Common myeloid progenitor, CD34-positive (primary cell): ENCODE results near the gene SORBS1.
A peak's percentile ranks its signal among the peaks of the same experiment; 100 is the strongest.
"Not testable (repeated sequence)": the region's sequence is repeated elsewhere in the genome, so short reads cannot be mapped to it uniquely, and the experiment has no call there.

Experiments used
- CTCF ChIA-PET: fragments of 350-600 bp; sonication (Branson Sonifier 250); formaldehyde crosslinking; loops from one replicate; lab custom pipeline; 2021; ENCODE audit warnings: antibody characterized with exemption; lab: Charles Lee
- POLR2A ChIA-PET: fragments of 350-600 bp; sonication (Branson Sonifier 250); formaldehyde crosslinking; loops from one replicate; lab custom pipeline; 2021; ENCODE audit warnings: antibody characterized with exemption; lab: Charles Lee
- DNase-seq, 3 donors: peaks; one replicate each; pipeline versions ENCODE4 v3.0.0 to v3.0.0-alpha.2; 2013
- H3K27ac ChIP-seq, 2 experiments: 1 replicate in 1 of 2; 2 replicates in 1 of 2; pipeline ENCODE4 v1.7.0; 2013; ENCODE audit warnings: inconsistent platforms in 2 of 2, low read length in 2 of 2, mild to moderate bottlenecking in 2 of 2, low read depth in 1 of 2, moderate library complexity in 1 of 2; ENCODE audit not compliant: severe bottlenecking in 2 of 2, insufficient read depth in 1 of 2, poor library complexity in 1 of 2
- H3K27me3 ChIP-seq, 5 experiments: replicated peaks in 2 of 5; 1 replicate in 3 of 5; 2 replicates in 2 of 5; pipeline versions ENCODE4 v1.6.1 to v1.7.0; 2013; ENCODE audit warnings: low read length in 4 of 5, mild to moderate bottlenecking in 2 of 5, moderate library complexity in 2 of 5, inconsistent platforms in 1 of 5; ENCODE audit not compliant: insufficient read depth in 5 of 5, control insufficient read depth in 4 of 5
- H3K36me3 ChIP-seq, 4 experiments: 1 replicate in 2 of 4; 2 replicates in 2 of 4; pipeline versions ENCODE4 v1.6.1 to v1.7.0; 2013; ENCODE audit warnings: low read length in 3 of 4, control low read depth in 1 of 4, mild to moderate bottlenecking in 1 of 4; ENCODE audit not compliant: control insufficient read depth in 4 of 4, insufficient read depth in 4 of 4
- H3K4me1 ChIP-seq, 4 experiments: 1 replicate in 3 of 4; 2 replicates in 1 of 4; pipeline versions ENCODE4 v1.6.1 to v1.7.1; 2013; ENCODE audit warnings: low read length in 3 of 4, mild to moderate bottlenecking in 3 of 4, control low read depth in 1 of 4, inconsistent platforms in 1 of 4, moderate library complexity in 1 of 4; ENCODE audit not compliant: control insufficient read depth in 4 of 4, insufficient read depth in 4 of 4; ENCODE audit errors: control extremely low read depth in 1 of 4
- H3K4me3 ChIP-seq, 7 experiments: 1 replicate in 4 of 7; 2 replicates in 3 of 7; pipeline versions ENCODE4 v1.5.1 to v1.7.0; 2013; ENCODE audit warnings: mild to moderate bottlenecking in 7 of 7, low read length in 6 of 7, moderate library complexity in 6 of 7, inconsistent platforms in 2 of 7, low read depth in 2 of 7, control low read depth in 1 of 7; ENCODE audit not compliant: insufficient read depth in 4 of 7, control insufficient read depth in 1 of 7; ENCODE audit errors: extremely low read depth in 1 of 7
- H3K9me3 ChIP-seq, 5 experiments: 1 replicate in 4 of 5; 2 replicates in 1 of 5; pipeline versions ENCODE4 v1.6.1 to v1.7.1; 2013; ENCODE audit warnings: low read length in 4 of 5, mild to moderate bottlenecking in 2 of 5, inconsistent platforms in 1 of 5, low read depth in 1 of 5, moderate library complexity in 1 of 5; ENCODE audit not compliant: control insufficient read depth in 4 of 5, insufficient read depth in 2 of 5; ENCODE audit errors: control extremely low read depth in 1 of 5
- WGBS: methylation state at CpG from one replicate; pipeline ENCODE4 v1.1.5; 2013; ENCODE audit not compliant: insufficient coverage; 5-methylcytosine and 5-hydroxymethylcytosine counted together

Gene SORBS1

GRCh38 chr10:95469676-95470075 lies 91.5 kb downstream of the SORBS1 start:
- H3K9me3 ChIP-seq: no peaks in the 10 kb centered on the region
- CTCF ChIA-PET: interaction anchor here (0.8 to 1.0 kb wide), 2 partner anchors 40 to 134 kb away, joined by 3 read pairs; no protein-coding TSS in a partner anchor

GRCh38 chr10:95469251-95469650 lies 91.9 kb downstream of the SORBS1 start:
- Histone ChIP-seq H3K36me3 (no peaks in the 10 kb centered on the region), H3K9me3 (no peaks in the 10 kb centered on the region), H3K4me1 (peaks cover 0 to 7% (median 7%) of the 10 kb centered on the region in 4 experiments), H3K27ac (no peak overlapping the region), H3K4me3 (no peak overlapping the region), H3K27me3 (no peaks in the 10 kb centered on the region)
- POLR2A ChIA-PET: no interaction called here
- CTCF ChIA-PET: interaction anchor here (0.7 to 1.1 kb wide), 4 partner anchors 9 to 229 kb away, joined by 3 read pairs; no protein-coding TSS in a partner anchor
- DNase-seq: no peak
- 89% methylated on average over 3 of the region's 3 CpGs for WGBS

More at GRCh38 chr10:95469676-95470075, 91.5 kb downstream of the SORBS1 start:
- H3K27ac ChIP-seq: no peak overlapping the region
- H3K36me3 ChIP-seq: no peaks in the 10 kb centered on the region
- DNase-seq: no peak
- 97% methylated on average over 3 of the region's 5 CpGs for WGBS
- H3K4me3 ChIP-seq: no peak overlapping the region
- no peaks in the 10 kb centered on the region for H3K27me3 ChIP-seq
- POLR2A ChIA-PET: no interaction called here
- H3K4me1 ChIP-seq: peaks cover 0 to 7% (median 7%) of the 10 kb centered on the region in 4 experiments

GRCh38 chr10:95467642-95468041 lies 93.5 kb downstream of the SORBS1 start:
- H3K4me3 ChIP-seq, H3K27me3 ChIP-seq, H3K27ac ChIP-seq, H3K9me3 ChIP-seq, H3K4me1 ChIP-seq, H3K36me3 ChIP-seq, DNase-seq, POLR2A ChIA-PET: not testable (repeated sequence)
- WGBS: 100% methylated on average over 4 of the region's 5 CpGs
- CTCF ChIA-PET: interaction anchor here (0.6 to 1.7 kb wide), 5 partner anchors 21 to 129 kb away, joined by 3 to 5 read pairs (median 4); no protein-coding TSS in a partner anchor

DNA sequence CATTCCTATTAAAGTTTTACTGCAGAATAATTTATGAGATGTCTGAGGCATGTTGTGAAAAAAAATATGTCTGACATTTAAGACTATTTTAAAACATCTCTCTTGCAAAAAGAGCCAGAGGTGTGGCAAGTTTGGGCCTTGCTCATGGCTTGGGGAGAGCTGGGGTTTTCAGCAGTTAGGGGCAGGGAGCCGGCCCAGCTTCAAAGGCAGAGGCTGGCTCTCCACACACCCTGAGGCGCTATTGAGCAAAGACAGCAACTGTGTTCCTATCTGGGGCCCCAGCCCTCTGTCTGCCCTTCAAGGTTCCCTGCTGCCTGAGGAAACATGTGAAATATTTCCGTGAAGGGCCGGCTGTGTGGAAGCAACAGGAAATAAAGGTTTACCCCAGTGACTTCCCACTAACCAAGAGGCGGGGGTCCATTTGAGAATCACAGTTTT lies 94.0 kb downstream of the SORBS1 start:
- 10% methylated on average over 3 of the region's 5 CpGs for WGBS
- no peaks in the 10 kb centered on the region for H3K9me3 ChIP-seq
- H3K27me3 ChIP-seq: no peaks in the 10 kb centered on the region
- ChIA-PET POLR2A (no interaction called here), CTCF (interaction anchor here (1.7 kb wide), 1 partner anchor 21 kb away, joined by 4 read pairs; no protein-coding TSS in a partner anchor)
- peaks cover 0 to 7% (median 7%) of the 10 kb centered on the region in 4 experiments for H3K4me1 ChIP-seq
- H3K36me3 ChIP-seq: no peaks in the 10 kb centered on the region
- H3K27ac ChIP-seq: no peak overlapping the region
- H3K4me3 ChIP-seq: no peak overlapping the region
- DNase-seq: peak; percentile 28 to 60 (median 52)

GRCh38 chr10:95466436-95466835 lies 94.7 kb downstream of the SORBS1 start:
- Histone ChIP-seq H3K27me3 (no peaks in the 10 kb centered on the region), H3K27ac (no peak overlapping the region), H3K36me3 (no peaks in the 10 kb centered on the region), H3K4me1 (peaks cover 0 to 7% (median 7%) of the 10 kb centered on the region in 4 experiments), H3K4me3 (no peak overlapping the region), H3K9me3 (no peaks in the 10 kb centered on the region)
- peak in 2 of 3 donors; percentile 29 to 51 for DNase-seq
- ChIA-PET POLR2A (no interaction called here), CTCF (interaction anchor here (1.7 kb wide), 1 partner anchor 20 kb away, joined by 4 read pairs; no protein-coding TSS in a partner anchor)
- no CpG with 5 or more reads among the region's 3 CpGs for WGBS

- no peaks in the 10 kb centered on the region for H3K36me3 ChIP-seq
- H3K4me1 ChIP-seq: peaks cover 0 to 7% (median 7%) of the 10 kb centered on the region in 4 experiments
- POLR2A ChIA-PET: no interaction called here
- no peak overlapping the region for H3K27ac ChIP-seq
- H3K9me3 ChIP-seq: no peaks in the 10 kb centered on the region
- no peaks in the 10 kb centered on the region for H3K27me3 ChIP-seq
- 98% methylated on average over 4 of the region's 5 CpGs for WGBS
- DNase-seq: no peak
- no peak overlapping the region for H3K4me3 ChIP-seq
- CTCF ChIA-PET: no interaction called here
Measured at GRCh38 chr10:95464280-95464679, 96.9 kb downstream of the SORBS1 start.

- WGBS: 100% methylated on average over 1 of the region's 1 CpG
- Histone ChIP-seq H3K27me3 (no peaks in the 10 kb centered on the region), H3K9me3 (no peaks in the 10 kb centered on the region), H3K36me3 (no peaks in the 10 kb centered on the region), H3K27ac (no peak overlapping the region), H3K4me1 (peaks cover 0 to 7% (median 7%) of the 10 kb centered on the region in 4 experiments), H3K4me3 (no peak overlapping the region)
- ChIA-PET POLR2A (no interaction called here), CTCF (interaction anchor here (1.2 kb wide), 1 partner anchor 9 kb away, joined by 3 read pairs; no protein-coding TSS in a partner anchor)
- DNase-seq: no peak
Measured at GRCh38 chr10:95462740-95463667, 98.2 kb downstream of the SORBS1 start.
